GM21390 (cell line): ENCODE data around the gene ZNF516.

Experiments used
- ATAC-seq: cut with Tn5 transposase; IDR thresholded peaks from one replicate; pipeline ENCODE4 v1.9.1; 2021; ENCODE audit not compliant: unreplicated experiment

Gene ZNF516

GRCh38 chr18:76457475-76457874 is 37.6 kb downstream of the ZNF516 start:
- no peak for ATAC-seq

DNA sequence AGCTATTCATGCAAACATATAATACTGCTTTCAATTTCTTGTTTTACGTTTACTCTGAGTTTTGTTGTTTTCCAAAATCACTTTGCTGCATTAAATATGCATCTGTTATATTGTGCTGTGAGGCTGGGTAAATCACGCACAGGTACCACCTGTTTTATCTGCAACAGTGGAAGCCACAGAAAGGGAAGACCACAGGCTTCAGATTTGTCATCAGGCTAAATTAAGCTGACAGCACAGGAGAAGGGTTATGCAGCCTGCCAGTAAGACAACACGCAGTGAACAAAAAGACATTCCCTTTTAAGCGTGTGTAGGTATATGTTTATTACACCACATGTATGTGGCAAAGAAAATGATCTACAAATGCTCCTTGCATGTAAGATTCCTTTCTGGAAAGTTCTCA is 38.2 kb downstream of the ZNF516 start:
- ATAC-seq = no peak

DNA sequence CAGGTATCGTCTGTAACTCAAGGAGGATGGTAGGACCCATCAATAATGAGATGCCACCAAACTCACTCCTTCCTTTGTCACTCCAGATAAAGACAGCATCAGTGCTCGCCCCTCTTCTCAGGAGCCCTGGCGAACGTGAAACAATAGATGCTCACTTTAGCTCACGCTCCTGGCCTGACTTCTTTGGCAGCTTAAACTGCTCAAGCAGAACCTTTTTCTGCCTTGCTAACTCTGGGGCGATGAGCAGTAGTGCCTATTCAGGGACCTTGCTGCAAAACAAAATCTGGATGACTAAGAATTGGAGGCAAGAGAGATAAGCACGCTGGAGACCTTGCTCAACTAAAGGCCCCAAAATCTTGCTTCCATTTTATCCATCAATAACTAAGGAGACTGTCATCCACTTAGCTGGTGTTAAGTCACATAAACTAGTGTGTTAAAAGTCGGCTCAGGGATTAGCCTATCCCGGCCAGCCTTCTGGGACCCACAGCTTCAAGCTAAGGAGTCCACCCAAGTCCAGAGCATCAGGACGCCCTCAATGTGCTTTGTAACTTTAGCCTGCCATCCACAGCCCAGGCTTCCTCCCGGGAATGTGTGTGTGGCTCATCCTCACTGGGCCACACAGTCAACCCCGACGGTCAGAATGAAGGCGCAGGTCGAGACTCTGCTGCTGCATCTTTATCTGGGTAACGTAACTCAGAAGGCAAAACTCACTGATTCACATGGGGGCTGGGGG is 38.9 kb downstream of the ZNF516 start:
- no peak for ATAC-seq

- ATAC-seq = no peak
Measured at GRCh38 chr18:76455003-76455676, 39.9 kb downstream of the ZNF516 start.

DNA sequence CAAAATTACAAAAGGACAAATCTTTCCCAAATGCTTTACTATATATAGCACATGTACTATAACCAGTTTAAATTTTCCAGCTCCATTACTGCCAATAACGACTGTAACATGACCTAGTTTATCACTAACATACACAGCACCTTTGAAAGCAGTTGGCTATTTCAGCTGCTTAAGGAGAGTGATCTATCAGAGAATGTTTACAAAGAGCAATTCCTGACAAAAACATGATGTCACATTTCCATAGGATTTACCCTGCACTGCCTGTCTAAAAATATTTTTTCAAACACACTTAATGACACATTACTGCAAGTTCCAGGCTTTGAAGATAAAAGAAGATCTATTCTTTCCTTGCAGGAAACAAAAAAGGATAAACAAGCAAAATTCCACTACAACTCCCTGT is 40.6 kb downstream of the ZNF516 start:
- ATAC-seq = no peak

GRCh38 chr18:76453932-76454331 is 41.1 kb downstream of the ZNF516 start:
- no peak for ATAC-seq

DNA sequence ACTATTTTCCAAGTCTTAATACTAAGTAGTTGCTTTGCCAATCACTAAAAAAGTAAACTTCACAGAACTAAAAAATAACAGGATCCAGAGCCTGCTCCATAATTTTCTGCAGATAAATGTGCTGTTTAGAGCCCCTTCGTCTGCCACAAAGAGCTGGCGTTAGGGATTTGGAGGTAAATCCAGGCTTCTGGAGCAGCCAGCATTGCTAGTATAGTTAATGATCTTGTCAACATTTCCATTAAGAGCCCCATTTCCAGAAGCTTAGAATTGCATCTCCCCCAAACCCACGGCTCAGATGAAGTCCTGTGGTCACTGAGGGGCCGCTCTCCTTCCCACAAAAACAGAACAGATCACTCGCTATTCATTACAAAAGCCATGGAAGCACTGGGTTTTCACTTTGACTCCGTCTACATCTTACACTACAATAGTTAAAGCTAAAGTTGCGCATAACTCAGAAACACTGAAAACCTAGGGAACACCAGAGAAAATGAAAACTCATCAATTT is 41.9 kb downstream of the ZNF516 start:
- no peak for ATAC-seq

GRCh38 chr18:76452357-76452756 is 42.7 kb downstream of the ZNF516 start:
- no peak for ATAC-seq

DNA sequence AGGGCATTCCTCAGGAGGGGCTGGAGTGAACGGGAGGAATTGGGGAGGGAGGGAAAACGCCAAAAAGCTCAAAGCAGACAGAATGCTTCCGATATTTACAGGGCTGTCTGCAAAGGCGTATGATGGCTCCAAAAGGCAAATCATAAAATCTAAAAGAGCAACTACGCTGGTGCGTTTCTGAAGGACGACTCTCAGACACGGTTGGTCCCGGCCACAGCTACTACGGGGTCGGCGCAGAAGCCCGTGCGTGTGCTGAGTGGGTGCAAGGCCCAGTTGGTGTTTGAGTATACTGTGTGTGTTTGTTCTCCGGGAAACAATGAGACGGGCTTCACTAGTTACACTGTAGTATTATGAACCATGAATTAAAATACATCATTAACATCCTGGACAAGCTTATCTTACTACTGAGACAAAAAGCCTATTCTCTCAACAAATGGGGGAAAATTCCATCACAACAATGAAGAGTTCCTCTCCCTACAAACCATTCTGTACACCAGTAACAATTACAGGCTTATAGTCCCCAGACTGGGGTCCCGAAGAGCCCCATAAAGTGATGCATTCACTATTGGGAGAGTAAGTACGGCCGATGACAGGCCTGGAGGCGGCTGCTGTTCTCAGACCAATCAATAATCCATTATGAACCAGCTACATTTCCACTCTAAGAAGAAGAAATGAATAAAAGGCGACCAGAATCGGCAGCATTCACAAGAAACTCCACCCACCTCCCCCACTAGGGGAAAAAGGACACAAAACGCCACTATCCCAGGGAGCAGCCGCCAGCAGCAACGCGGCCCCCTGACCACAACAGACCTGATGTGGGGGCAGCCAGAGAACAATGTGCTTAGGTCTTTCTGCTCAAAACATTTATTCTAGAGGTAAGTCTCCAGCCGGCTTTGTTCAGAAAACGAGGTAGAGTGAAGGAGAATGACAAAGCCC is 43.4 kb downstream of the ZNF516 start:
- ATAC-seq = no peak

DNA sequence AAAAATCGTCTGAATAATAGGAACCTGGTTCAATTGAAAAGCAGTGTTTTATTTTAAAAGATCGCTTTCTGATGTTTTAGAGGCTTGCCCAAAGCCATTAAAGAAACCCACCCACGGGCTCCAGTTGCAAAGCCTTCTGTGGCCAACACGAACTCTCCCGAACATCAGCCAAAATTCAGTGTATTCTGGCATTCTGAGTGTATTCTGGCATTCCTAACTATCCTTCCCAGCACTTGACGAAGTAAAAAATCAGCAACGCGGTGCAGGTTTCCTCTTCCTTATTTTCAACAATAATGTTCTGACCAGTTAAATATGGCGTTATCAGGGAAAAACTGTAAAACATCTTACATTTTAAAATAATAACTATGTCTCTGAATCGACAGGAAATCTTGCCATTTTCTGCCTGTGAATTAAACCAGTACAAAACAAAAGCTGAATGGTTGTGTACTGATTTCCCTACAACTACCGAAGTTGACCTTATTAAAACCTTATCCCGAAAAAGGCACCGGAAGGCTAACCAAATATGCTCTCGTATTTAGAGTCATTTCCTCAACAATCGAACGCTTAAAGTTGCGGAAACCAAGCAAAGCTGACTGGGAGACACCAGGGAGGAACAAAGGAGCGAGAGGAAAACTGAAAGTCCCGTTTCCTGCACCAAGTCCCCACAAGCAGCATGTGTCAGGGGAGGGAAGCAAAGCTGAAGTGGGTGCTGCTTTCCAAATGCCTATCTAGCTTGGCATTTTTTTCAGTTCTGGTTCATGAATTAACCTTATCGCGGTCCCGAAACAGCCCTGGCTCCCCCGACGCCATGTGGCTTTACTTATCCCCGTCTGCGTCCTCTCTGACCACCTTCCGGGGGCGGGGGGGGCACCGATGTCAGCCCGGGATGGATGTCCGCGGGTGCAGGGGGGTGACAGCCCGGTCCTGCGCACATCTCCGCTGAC is 44.3 kb downstream of the ZNF516 start:
- no peak for ATAC-seq

DNA sequence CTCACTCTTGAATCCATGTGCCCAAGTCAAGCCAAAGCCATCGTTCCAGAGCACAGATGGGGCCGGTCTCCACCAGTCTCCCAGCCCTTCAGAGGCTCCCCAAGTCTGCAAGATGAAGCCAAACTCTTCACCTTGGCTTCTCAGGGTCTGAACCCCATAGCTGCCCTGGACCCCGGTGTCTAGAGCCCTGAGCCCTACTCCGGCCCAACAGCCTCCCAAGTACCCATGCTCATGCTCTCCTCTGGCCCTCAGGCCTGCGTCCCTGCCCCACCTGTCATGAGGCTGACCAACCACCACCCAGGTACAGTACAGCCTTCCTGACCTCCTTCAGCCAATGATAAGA is 46.0 kb downstream of the ZNF516 start:
- no peak for ATAC-seq

GRCh38 chr18:76448256-76449110 is 46.6 kb downstream of the ZNF516 start:
- no peak for ATAC-seq

- no peak for ATAC-seq
Measured at GRCh38 chr18:76447258-76447890, 47.7 kb downstream of the ZNF516 start.

GRCh38 chr18:76446321-76447257 is 48.5 kb downstream of the ZNF516 start:
- ATAC-seq = no peak

GRCh38 chr18:76445741-76446232 is 49.3 kb downstream of the ZNF516 start:
- no peak for ATAC-seq

GRCh38 chr18:76445275-76445674 is 49.8 kb downstream of the ZNF516 start:
- ATAC-seq = no peak

DNA sequence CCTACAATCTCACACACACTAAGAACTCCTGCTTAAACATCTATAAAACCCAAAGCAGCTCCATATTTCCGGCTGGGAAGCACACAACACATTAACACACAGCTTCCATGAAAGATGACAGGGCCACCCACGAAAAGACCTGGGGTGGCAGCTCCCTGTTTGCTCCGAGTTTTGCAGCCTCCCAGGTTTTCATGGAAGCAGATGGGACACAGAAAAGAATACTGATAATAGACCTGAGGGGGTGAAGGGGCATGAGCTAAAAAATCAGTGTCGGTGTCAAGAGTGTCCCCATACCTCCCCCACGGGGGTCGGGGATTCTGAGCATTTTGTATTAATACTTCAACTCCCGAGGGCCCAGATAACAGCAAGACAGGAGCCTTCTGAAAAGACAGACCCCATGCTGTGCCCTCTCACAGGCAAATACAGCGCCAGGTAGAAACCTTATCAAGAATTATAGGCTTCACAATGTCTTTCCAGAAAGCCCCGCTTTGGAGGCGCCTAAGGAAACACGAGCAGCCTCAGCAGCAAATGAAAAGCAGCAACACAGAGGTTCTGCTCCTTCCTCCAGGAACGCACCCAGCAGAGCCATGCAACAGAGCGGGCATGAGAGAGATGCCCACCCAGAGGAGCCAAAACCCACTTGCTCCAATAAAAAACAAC is 50.5 kb downstream of the ZNF516 start:
- no peak for ATAC-seq
